Activated naive CD4-positive, alpha-beta T cell treated with anti-CD3 and anti-CD28 coated beads, Interleukin-2, amount 50 U/mL, for 72 hours (primary cell): ENCODE results near the gene EFHD2. TPM values are rescaled to one million over a fixed set of nuclear protein-coding genes. Genes with fewer than 3 reads are reported as not detected.
A peak's percentile ranks its signal among the peaks of the same experiment; 100 is the strongest.
"Not testable (repeated sequence)": the region's sequence is repeated elsewhere in the genome, so short reads cannot be mapped to it uniquely, and the experiment has no call there.

Source experiments
- ATAC-seq, 2 donors: fragments of 150-1000 bp; cut with Tn5 transposase; 2 replicates each; pipeline ENCODE4 v1.10.0; 2021; ENCODE audit warnings: mild to moderate bottlenecking in 2 of 2, moderate library complexity in 2 of 2
- DNase-seq, 2 donors: peaks; one replicate each; pipeline ENCODE4 v3.0.0; 2021 to 2022; ENCODE audit warnings: low spot score in 2 of 2
- H3K27ac Mint-ChIP-seq, 2 donors: one replicate each; pipeline ENCODE4 v1.8.0; 2022; ENCODE audit warnings: mild to moderate bottlenecking in 2 of 2, mixed read lengths in 2 of 2
- H3K36me3 Mint-ChIP-seq, 2 donors: one replicate each; pipeline ENCODE4 v1.8.0; 2022; ENCODE audit warnings: mixed read lengths in 2 of 2
- H3K9me3 Mint-ChIP-seq, 2 donors: one replicate each; pipeline ENCODE4 v1.8.0; 2022; ENCODE audit warnings: mixed read lengths in 2 of 2
- total RNA-seq, 2 donors: library from RNA; stranded (reverse); gene quantifications; one replicate each; pipeline ENCODE4 v1.2.3, GENCODE V29; 2022

Gene EFHD2
- total RNA-seq, 2 donors from 2014 or later: 18.8 to 55.8 TPM

GRCh38 chr1:15420853-15421465, 11.3 kb downstream of the EFHD2 start:
- DNase-seq (no peak), ATAC-seq (no peak)
- Mint-ChIP-seq H3K27ac (peak overlapping the region in 1 of 2 donors; percentile 29), H3K9me3 (no peaks in the 10 kb centered on the region), H3K36me3 (no peaks in the 10 kb centered on the region)

DNA sequence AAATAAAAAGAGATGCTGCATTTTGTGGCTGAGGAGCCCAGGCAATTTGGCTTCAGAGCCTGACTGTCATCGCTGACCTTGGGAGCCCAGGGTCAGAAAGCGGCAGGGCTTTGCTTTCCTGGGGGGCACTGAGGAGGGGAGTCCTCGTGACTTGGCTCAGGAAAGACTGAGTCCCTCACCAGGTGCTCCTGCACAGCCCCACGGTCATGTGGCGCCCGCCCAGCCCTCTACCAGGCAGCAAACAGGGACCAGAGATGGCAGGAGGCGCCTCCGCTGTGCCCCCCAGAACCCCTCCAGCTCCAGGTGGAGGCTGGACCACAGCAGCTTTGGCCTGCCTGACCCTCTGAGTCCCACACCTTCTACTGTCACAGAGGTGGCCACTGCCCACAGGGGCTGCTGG, 13.2 kb downstream of the EFHD2 start:
- peak overlapping the region in 1 of 2 donors; percentile 21 for H3K27ac Mint-ChIP-seq
- ATAC-seq (no peak), DNase-seq (no peak)
- no peaks in the 10 kb centered on the region for H3K9me3 Mint-ChIP-seq
- H3K36me3 Mint-ChIP-seq: no peaks in the 10 kb centered on the region

- Mint-ChIP-seq H3K9me3 (no peaks in the 10 kb centered on the region), H3K27ac (peak overlapping the region; percentile 21 to 55), H3K36me3 (no peaks in the 10 kb centered on the region)
- DNase-seq: no peak
- no peak for ATAC-seq
Observed at GRCh38 chr1:15423355-15424077, 13.8 kb downstream of the EFHD2 start.

GRCh38 chr1:15424146-15424667, 14.5 kb downstream of the EFHD2 start:
- ATAC-seq (no peak), DNase-seq (no peak)
- H3K27ac Mint-ChIP-seq: peak overlapping the region; percentile 21 to 76
- H3K36me3 Mint-ChIP-seq: no peaks in the 10 kb centered on the region
- H3K9me3 Mint-ChIP-seq: no peaks in the 10 kb centered on the region

DNA sequence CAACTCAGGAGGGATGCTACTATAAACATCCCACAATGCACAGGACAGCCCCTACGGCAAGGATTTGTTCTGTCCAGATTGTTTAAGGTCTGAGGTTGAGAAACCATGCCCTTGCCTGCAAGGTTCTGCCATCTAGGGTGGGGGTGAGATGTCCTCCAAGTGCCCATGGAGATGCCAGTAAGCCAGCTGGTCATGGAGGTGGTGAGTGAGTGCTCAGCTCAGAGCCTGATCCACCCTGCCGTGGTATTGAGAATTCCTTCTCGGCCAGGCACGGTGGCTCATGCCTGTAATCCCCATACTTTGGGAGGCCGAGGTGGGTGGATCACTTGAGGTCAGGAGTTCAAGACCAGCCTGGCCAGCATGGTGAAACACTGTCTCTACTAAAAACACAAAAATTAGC, 15.3 kb downstream of the EFHD2 start:
- DNase-seq (no peak), ATAC-seq (no peak)
- Mint-ChIP-seq H3K36me3 (no peaks in the 10 kb centered on the region), H3K9me3 (no peaks in the 10 kb centered on the region), H3K27ac (peak overlapping the region in 1 of 2 donors; percentile 76)

DNA sequence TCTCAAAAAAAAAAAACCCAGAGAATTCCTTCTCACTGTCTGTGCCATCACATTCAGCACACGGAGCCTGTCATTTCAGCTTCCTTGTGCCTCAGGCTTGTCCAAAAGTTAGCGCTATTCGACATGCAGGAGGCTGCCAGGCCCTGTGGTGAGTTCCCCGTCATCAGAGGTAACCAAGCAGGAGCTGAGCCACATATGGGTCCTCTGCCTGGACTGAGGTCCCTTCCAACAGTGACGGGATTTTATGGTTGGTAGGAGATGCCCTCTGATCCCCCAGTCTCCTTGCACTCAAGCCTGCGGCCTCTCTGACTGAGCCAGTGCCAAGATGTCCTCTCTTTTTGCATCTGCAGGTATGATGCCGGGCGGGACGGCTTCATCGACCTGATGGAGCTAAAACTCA, 15.8 kb downstream of the EFHD2 start:
- ATAC-seq (no peak), DNase-seq (no peak)
- peak overlapping the region in 1 of 2 donors; percentile 82 for H3K27ac Mint-ChIP-seq
- H3K36me3 Mint-ChIP-seq: no peaks in the 10 kb centered on the region
- H3K9me3 Mint-ChIP-seq: no peaks in the 10 kb centered on the region

- Mint-ChIP-seq H3K27ac (peak overlapping the region; percentile 56 to 82), H3K9me3 (no peaks in the 10 kb centered on the region), H3K36me3 (no peaks in the 10 kb centered on the region)
- ATAC-seq (no peak), DNase-seq (no peak)
Observed at GRCh38 chr1:15425958-15426357, 16.3 kb downstream of the EFHD2 start.

GRCh38 chr1:15426492-15427279, 17.0 kb downstream of the EFHD2 start:
- DNase-seq (no peak), ATAC-seq (no peak)
- peak overlapping the region; percentile 56 to 82 for H3K27ac Mint-ChIP-seq
- H3K36me3 Mint-ChIP-seq: no peaks in the 10 kb centered on the region
- H3K9me3 Mint-ChIP-seq: no peaks in the 10 kb centered on the region

DNA sequence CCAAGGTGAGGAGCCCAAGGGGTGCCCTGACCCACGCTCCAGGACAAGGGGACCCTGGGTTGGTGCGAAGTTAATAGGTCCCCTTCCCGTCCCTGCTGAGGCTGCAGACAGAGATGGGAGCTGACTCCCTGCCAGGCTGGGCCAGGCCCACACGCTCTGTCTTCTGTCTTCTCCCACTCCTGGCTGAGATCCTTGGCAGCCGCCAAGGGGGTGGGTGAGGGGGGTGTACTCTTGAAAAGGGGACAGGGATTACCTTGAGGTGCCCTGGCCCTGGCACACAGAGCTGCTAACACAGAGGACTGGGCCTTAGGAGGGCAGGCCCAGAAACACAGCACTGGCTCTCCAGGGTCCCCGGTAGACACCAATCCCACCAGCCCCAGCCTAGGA, 17.6 kb downstream of the EFHD2 start:
- DNase-seq (no peak), ATAC-seq (no peak)
- H3K9me3 Mint-ChIP-seq: no peaks in the 10 kb centered on the region
- H3K27ac Mint-ChIP-seq: peak overlapping the region in 1 of 2 donors; percentile 36
- no peaks in the 10 kb centered on the region for H3K36me3 Mint-ChIP-seq

DNA sequence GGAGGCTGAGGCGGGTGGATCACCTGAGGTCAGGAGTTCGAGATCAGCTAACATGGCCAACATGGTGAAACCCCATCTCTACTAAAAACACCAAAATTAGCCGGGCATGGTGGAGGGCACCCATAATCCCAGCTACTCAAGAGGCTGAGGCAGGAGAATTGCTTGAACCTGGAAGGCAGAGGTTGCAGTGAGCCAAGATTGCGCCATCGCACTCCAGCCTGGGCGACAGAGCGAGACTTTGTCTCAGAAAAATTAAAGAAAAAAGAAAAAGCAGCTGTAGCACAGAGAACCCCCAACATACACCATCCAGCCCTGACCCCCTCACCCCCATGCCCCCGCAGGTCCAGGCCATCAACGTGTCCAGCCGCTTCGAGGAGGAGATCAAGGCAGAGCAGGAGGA, 18.6 kb downstream of the EFHD2 start:
- H3K27ac Mint-ChIP-seq: not testable (repeated sequence)

GRCh38 chr1:15428815-15429435, 19.2 kb downstream of the EFHD2 start:
- H3K9me3 Mint-ChIP-seq: no peaks in the 10 kb centered on the region
- ATAC-seq (no peak), DNase-seq (no peak)
- H3K36me3 Mint-ChIP-seq: no peaks in the 10 kb centered on the region
- H3K27ac Mint-ChIP-seq: no peak overlapping the region

More for the DNA sequence above, 18.6 kb downstream of the EFHD2 start:
- H3K36me3 Mint-ChIP-seq, H3K9me3 Mint-ChIP-seq, DNase-seq, ATAC-seq: not testable (repeated sequence)

DNA sequence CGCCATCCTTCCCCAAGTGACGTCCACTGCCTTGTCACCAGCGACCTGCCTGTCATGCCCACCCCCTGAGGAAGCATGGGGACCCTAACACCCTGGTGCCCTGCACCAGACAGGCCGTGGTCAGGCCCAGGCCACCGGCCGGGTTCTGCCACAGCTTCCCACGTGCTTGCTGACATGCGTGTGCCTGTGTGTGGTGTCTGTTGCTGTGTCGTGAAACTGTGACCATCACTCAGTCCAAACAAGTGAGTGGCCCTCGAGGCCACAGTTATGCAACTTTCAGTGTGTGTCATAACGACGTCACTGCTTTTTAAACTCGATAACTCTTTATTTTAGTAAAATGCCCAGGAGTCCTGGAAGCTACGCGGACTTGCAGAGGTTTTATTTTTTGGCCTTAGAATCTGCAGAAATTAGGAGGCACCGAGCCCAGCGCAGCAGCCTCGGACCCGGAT, 20.0 kb downstream of the EFHD2 start:
- H3K9me3 Mint-ChIP-seq: no peaks in the 10 kb centered on the region
- H3K36me3 Mint-ChIP-seq: no peaks in the 10 kb centered on the region
- ATAC-seq: peak in 1 of 2 donors; percentile 43
- H3K27ac Mint-ChIP-seq: no peak overlapping the region
- no peak for DNase-seq

DNA sequence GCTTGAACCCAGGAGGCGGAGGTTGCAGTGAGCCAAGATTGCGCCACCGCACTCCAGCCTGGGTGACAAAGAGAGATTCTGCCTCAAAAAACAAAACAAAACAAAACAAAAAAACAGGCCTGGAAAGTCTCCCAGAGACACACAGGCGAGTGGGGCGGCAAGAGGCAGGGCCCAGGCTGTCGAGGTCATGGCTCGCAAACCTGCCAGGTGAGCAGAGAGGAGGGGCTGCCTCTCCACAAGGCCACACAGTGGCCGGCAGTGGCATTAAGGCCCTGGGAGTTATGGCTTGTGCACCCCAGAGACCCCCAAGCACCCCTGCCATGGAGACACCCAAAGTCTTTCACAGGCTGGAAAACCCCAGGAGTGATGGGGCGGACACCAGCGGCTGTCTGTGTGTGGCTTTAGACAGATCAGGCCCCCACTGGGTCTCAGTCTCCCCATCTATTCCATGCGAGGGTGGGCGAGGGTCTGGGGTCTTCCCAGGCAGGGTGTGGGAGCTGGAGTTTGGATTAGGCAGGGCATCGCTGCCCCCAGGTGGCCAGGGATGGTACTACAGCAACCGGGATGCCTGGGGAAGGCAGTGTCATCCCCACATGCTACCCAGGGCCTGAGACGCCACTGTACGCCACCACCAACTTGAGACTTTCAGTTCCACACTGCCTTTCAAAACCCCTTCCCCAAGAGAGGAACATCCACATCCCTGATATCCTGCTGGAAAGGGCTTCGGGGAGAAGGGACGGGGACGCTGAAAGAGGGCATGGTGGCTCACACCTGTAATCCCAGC, 21.3 kb downstream of the EFHD2 start:
- Mint-ChIP-seq H3K9me3 (no peaks in the 10 kb centered on the region), H3K36me3 (no peaks in the 10 kb centered on the region), H3K27ac (no peak overlapping the region)
- DNase-seq (peak; percentile 73 to 86), ATAC-seq (peak; percentile 69 to 75)

DNA sequence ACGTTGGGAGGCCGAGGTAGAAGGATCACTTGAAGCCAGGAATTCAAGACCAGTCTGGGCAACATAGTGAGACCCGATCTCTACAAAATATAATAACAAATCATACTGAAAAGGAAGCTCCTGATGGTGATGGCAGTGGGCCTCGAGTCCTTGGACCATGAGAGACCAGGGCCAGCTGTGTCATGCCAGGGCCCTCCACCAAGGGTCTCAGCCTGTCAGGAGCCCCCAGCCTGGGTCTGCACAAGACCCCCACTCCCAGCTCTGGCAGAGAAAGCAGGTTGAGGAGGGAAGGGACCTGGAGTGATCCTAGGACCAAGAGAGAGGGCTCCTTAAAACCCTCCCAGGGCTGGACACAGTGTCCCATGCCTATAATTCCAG, 21.9 kb downstream of the EFHD2 start:
- H3K36me3 Mint-ChIP-seq: no peaks in the 10 kb centered on the region
- H3K27ac Mint-ChIP-seq: no peak overlapping the region
- DNase-seq (no peak), ATAC-seq (no peak)
- no peaks in the 10 kb centered on the region for H3K9me3 Mint-ChIP-seq

GRCh38 chr1:15432324-15432723, 22.6 kb downstream of the EFHD2 start:
- H3K9me3 Mint-ChIP-seq: no peaks in the 10 kb centered on the region
- DNase-seq (no peak), ATAC-seq (no peak)
- H3K27ac Mint-ChIP-seq: peak overlapping the region; percentile 27 to 65
- H3K36me3 Mint-ChIP-seq: no peaks in the 10 kb centered on the region

DNA sequence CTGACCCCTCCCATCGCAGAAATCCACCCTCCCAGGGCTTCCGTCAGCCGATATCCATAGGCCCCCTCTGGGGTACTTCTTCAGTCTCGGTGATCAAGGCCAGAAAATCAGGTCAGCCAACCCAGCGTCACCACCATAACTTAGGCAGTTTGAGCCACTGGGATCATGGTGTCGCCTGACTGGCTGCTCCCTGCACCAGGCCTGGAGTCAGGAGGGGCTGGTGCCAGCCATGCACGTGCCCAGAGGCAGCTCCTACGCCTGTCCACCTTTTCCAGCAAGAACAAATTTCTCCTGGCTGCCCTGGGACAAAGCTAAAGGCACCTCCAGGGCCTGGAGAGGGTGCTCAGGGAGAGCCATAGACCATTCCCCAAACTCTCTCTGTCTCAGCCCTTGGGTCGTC, 23.8 kb downstream of the EFHD2 start:
- Mint-ChIP-seq H3K9me3 (no peaks in the 10 kb centered on the region), H3K36me3 (no peaks in the 10 kb centered on the region), H3K27ac (no peak overlapping the region)
- ATAC-seq (no peak), DNase-seq (no peak)
